Osteocyte (in vitro differentiated cells): ENCODE results near the gene TRMO. TPM values are rescaled to one million over a fixed set of nuclear protein-coding genes. Genes with fewer than 3 reads are reported as not detected.
"Not testable (repeated sequence)": the region's sequence is repeated elsewhere in the genome, so short reads cannot be mapped to it uniquely, and the experiment has no call there.

Experiments
- DNase-seq: peaks from one replicate; pipeline ENCODE4 v3.0.0; 2021; ENCODE audit warnings: mixed read lengths; ENCODE audit not compliant: unreplicated experiment; ENCODE audit errors: extremely low spot score
- H3K27ac Mint-ChIP-seq: one replicate; pipeline ENCODE4 v1.8.0; 2021; ENCODE audit warnings: mild to moderate bottlenecking, mixed read lengths; ENCODE audit not compliant: unreplicated experiment
- H3K27me3 Mint-ChIP-seq: one replicate; pipeline ENCODE4 v1.8.0; 2021; ENCODE audit warnings: mixed read lengths; ENCODE audit not compliant: unreplicated experiment
- H3K36me3 Mint-ChIP-seq: one replicate; pipeline ENCODE4 v1.8.0; 2021; ENCODE audit warnings: mixed read lengths; ENCODE audit not compliant: unreplicated experiment
- H3K4me1 Mint-ChIP-seq: one replicate; pipeline ENCODE4 v1.8.0; 2021; ENCODE audit warnings: mixed read lengths; ENCODE audit not compliant: unreplicated experiment
- H3K4me3 Mint-ChIP-seq: one replicate; pipeline ENCODE4 v1.8.0; 2021; ENCODE audit warnings: mild to moderate bottlenecking, moderate library complexity, mixed read lengths; ENCODE audit not compliant: unreplicated experiment
- H3K9me3 Mint-ChIP-seq: one replicate; pipeline ENCODE4 v1.8.0; 2021; ENCODE audit warnings: mixed read lengths; ENCODE audit not compliant: unreplicated experiment
- CTCF ChIP-seq: fragments of 200-600 bp; sonication (generic); IDR thresholded peaks from 2 replicates; pipeline ENCODE4 v1.5.0; 2021; ENCODE audit warnings: antibody characterized with exemption, mild to moderate bottlenecking, moderate library complexity
- total RNA-seq: library from RNA; stranded (reverse); gene quantifications from 2 replicates; pipeline ENCODE4 v1.2.1, GENCODE V29; 2021

The TRMO gene
- total RNA-seq, 1 donor from 2014 or later = 10.6 TPM

GRCh38 chr9:97963232-97963631 lies 40.9 kb upstream of the TRMO start:
- Mint-ChIP-seq H3K27ac (no peak overlapping the region), H3K9me3 (no peaks in the 10 kb centered on the region), H3K4me3 (no peak overlapping the region), H3K27me3 (peaks cover 47% of the 10 kb centered on the region), H3K4me1 (no peaks in the 10 kb centered on the region), H3K36me3 (no peaks in the 10 kb centered on the region)
- TF ChIP-seq CTCF = no peak
- DNase-seq = no peak

GRCh38 chr9:97962575-97962974 lies 40.3 kb upstream of the TRMO start:
- Mint-ChIP-seq H3K27ac (no peak overlapping the region), H3K36me3 (no peaks in the 10 kb centered on the region), H3K4me3 (no peak overlapping the region), H3K9me3 (no peaks in the 10 kb centered on the region), H3K27me3 (peaks cover 42% of the 10 kb centered on the region), H3K4me1 (no peaks in the 10 kb centered on the region)
- TF ChIP-seq CTCF = no peak
- DNase-seq = no peak

GRCh38 chr9:97962136-97962535 lies 39.8 kb upstream of the TRMO start:
- no peaks in the 10 kb centered on the region for H3K36me3 Mint-ChIP-seq
- no peak overlapping the region for H3K27ac Mint-ChIP-seq
- DNase-seq = no peak
- H3K27me3 Mint-ChIP-seq = peaks cover 40% of the 10 kb centered on the region
- TF ChIP-seq CTCF = no peak
- no peaks in the 10 kb centered on the region for H3K4me1 Mint-ChIP-seq
- no peak overlapping the region for H3K4me3 Mint-ChIP-seq
- no peaks in the 10 kb centered on the region for H3K9me3 Mint-ChIP-seq

GRCh38 chr9:97961361-97961760 lies 39.1 kb upstream of the TRMO start:
- Mint-ChIP-seq H3K4me3 (no peak overlapping the region), H3K27me3 (peaks cover 35% of the 10 kb centered on the region), H3K36me3 (no peaks in the 10 kb centered on the region)

GRCh38 chr9:97960678-97961328 lies 38.5 kb upstream of the TRMO start:
- H3K27me3 Mint-ChIP-seq = peaks cover 31% of the 10 kb centered on the region
- not testable (repeated sequence) for H3K4me3 Mint-ChIP-seq, DNase-seq, H3K9me3 Mint-ChIP-seq, H3K36me3 Mint-ChIP-seq, H3K4me1 Mint-ChIP-seq, H3K27ac Mint-ChIP-seq

More at GRCh38 chr9:97961361-97961760, 39.1 kb upstream of the TRMO start:
- Mint-ChIP-seq H3K27ac (no peak overlapping the region), H3K4me1 (no peaks in the 10 kb centered on the region), H3K9me3 (no peaks in the 10 kb centered on the region)
- DNase-seq = no peak
- TF ChIP-seq CTCF = no peak

- no peak overlapping the region for H3K4me3 Mint-ChIP-seq
- no peaks in the 10 kb centered on the region for H3K9me3 Mint-ChIP-seq
- DNase-seq = no peak
- no peak overlapping the region for H3K27ac Mint-ChIP-seq
- no peaks in the 10 kb centered on the region for H3K4me1 Mint-ChIP-seq
- TF ChIP-seq CTCF = no peak
- H3K36me3 Mint-ChIP-seq = no peaks in the 10 kb centered on the region
- H3K27me3 Mint-ChIP-seq = peaks cover 23% of the 10 kb centered on the region
Measured at GRCh38 chr9:97959585-97959984, 37.3 kb upstream of the TRMO start.
